ENCODE data around the gene USP17L19. TPM values are rescaled to one million over a fixed set of nuclear protein-coding genes. Genes with fewer than 3 reads are reported as not detected.
A peak's percentile ranks its signal among the peaks of the same experiment; 100 is the strongest.
"Not testable (repeated sequence)": the region's sequence is repeated elsewhere in the genome, so short reads cannot be mapped to it uniquely, and the experiment has no call there.

The USP17L19 gene
- total RNA-seq = not detected
- long read RNA-seq = 0 reads

DNA sequence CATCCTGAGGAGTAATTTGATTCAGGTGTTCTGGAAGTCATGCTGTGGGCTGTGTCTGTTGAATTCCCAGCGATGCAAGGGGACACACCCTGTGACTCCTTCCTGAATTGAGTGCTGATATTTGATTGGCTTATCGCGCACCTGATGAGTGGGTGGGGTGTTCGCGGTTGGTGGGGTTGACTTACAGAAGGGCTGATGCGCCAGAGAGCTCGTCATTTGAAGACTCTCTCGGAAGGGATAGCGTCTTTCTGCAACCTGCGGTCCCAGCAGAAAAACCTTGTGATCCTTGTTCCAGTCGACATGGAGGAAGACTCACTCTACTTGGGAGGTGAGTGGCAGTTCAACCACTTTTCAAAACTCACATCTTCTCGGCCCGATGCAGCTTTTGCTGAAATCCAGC is at the start of gene USP17L19:
USP17L19 (plus strand) TSS at position 301 of the 400 bp plus-strand sequence; CDS start at position 301, 0 bp downstream.
- intact Hi-C loops (cut with DNase I); ATAC-seq: not testable (repeated sequence)

GRCh38 chr4:9210357-9210756 is 42.8 kb upstream of the USP17L19 start, which contains the start of gene USP17L10:
TSS of gene USP17L10 (plus strand) at chr4:9210657. CDS start at chr4:9210657, 0 bp downstream.
- intact Hi-C loops (cut with DNase I); ATAC-seq; DNase-seq (ENCODE audit: missing footprints): not testable (repeated sequence)

More for the DNA sequence above, at the start of gene USP17L19:
- DNase-seq (ENCODE audit: missing footprints) = not testable (repeated sequence)

- peak; percentile 61 for DNase-seq (ENCODE audit: missing footprints)
- intact Hi-C loops (cut with DNase I) = not testable (repeated sequence)
Measured at GRCh38 chr4:9214701-9215100, 38.5 kb upstream of the USP17L19 start.

DNA sequence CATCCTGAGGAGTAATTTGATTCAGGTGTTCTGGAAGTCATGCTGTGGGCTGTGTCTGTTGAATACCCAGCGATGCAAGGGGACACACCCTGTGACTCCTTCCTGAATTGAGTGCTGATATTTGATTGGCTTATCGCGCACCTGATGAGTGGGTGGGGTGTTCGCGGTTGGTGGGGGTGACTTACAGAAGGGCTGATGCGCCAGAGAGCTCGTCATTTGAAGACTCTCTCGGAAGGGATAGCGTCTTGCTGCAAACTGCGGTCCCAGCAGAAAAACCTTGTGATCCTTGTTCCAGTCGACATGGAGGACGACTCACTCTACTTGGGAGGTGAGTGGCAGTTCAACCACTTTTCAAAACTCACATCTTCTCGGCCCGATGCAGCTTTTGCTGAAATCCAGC is 38.1 kb upstream of the USP17L19 start, which contains the start of gene USP17L11:
USP17L11 (plus strand) TSS at position 301 of the 400 bp plus-strand sequence; CDS start at position 301, 0 bp downstream.
- intact Hi-C loops (cut with DNase I) = not testable (repeated sequence)

More at GRCh38 chr4:9214701-9215100, 38.5 kb upstream of the USP17L19 start:
- ATAC-seq = not testable (repeated sequence)

DNA sequence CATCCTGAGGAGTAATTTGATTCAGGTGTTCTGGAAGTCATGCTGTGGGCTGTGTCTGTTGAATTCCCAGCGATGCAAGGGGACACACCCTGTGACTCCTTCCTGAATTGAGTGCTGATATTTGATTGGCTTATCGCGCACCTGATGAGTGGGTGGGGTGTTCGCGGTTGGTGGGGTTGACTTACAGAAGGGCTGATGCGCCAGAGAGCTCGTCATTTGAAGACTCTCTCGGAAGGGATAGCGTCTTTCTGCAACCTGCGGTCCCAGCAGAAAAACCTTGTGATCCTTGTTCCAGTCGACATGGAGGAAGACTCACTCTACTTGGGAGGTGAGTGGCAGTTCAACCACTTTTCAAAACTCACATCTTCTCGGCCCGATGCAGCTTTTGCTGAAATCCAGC is 33.3 kb upstream of the USP17L19 start, which contains the start of gene USP17L12:
USP17L12 (plus strand) TSS at position 301 of the 400 bp plus-strand sequence; CDS start at position 301, 0 bp downstream.
- DNase-seq (ENCODE audit: missing footprints); ATAC-seq; intact Hi-C loops (cut with DNase I): not testable (repeated sequence)

More for the DNA sequence above, 38.1 kb upstream of the USP17L19 start, which contains the start of gene USP17L11:
- not testable (repeated sequence) for ATAC-seq; DNase-seq (ENCODE audit: missing footprints)

DNA sequence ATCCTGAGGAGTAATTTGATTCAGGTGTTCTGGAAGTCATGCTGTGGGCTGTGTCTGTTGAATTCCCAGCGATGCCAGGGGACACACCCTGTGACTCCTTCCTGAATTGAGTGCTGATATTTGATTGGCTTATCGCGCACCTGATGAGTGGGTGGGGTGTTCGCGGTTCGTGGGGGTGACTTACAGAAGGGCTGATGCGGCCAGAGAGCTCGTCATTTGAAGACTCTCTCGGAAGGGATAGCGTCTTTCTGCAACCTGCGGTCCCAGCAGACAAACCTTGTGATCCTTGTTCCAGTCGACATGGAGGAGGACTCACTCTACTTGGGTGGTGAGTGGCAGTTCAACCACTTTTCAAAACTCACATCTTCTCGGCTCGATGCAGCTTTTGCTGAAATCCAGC is 28.6 kb upstream of the USP17L19 start, which contains the start of gene USP17L13:
USP17L13 (plus strand) TSS at position 301 of the 400 bp plus-strand sequence; CDS start at position 301, 0 bp downstream.
- ATAC-seq; intact Hi-C loops (cut with DNase I): not testable (repeated sequence)

GRCh38 chr4:9230249-9230648 is 22.9 kb upstream of the USP17L19 start:
- intact Hi-C loops (cut with DNase I); DNase-seq (ENCODE audit: missing footprints); ATAC-seq: not testable (repeated sequence)

More for the DNA sequence above, 28.6 kb upstream of the USP17L19 start, which contains the start of gene USP17L13:
- not testable (repeated sequence) for DNase-seq (ENCODE audit: missing footprints)

DNA sequence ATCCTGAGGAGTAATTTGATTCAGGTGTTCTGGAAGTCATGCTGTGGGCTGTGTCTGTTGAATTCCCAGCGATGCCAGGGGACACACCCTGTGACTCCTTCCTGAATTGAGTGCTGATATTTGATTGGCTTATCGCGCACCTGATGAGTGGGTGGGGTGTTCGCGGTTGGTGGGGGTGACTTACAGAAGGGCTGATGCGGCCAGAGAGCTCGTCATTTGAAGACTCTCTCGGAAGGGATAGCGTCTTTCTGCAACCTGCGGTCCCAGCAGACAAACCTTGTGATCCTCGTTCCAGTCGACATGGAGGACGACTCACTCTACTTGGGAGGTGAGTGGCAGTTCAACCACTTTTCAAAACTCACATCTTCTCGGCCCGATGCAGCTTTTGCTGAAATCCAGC is 19.1 kb upstream of the USP17L19 start, which contains the start of gene USP17L15:
USP17L15 (plus strand) TSS at position 301 of the 400 bp plus-strand sequence; CDS start at position 301, 0 bp downstream.
- intact Hi-C loops (cut with DNase I); DNase-seq (ENCODE audit: missing footprints); ATAC-seq: not testable (repeated sequence)

- ATAC-seq; intact Hi-C loops (cut with DNase I): not testable (repeated sequence)
- peak; percentile 35 for DNase-seq (ENCODE audit: missing footprints)
Measured at GRCh38 chr4:9238461-9238860, 14.7 kb upstream of the USP17L19 start.

DNA sequence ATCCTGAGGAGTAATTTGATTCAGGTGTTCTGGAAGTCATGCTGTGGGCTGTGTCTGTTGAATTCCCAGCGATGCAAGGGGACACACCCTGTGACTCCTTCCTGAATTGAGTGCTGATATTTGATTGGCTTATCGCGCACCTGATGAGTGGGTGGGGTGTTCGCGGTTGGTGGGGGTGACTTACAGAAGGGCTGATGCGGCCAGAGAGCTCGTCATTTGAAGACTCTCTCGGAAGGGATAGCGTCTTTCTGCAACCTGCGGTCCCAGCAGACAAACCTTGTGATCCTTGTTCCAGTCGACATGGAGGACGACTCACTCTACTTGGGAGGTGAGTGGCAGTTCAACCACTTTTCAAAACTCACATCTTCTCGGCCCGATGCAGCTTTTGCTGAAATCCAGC is 9.6 kb upstream of the USP17L19 start, which contains the start of gene USP17L17:
USP17L17 (plus strand) TSS at position 301 of the 400 bp plus-strand sequence; CDS start at position 301, 0 bp downstream.
- ATAC-seq; intact Hi-C loops (cut with DNase I); DNase-seq (ENCODE audit: missing footprints): not testable (repeated sequence)

DNA sequence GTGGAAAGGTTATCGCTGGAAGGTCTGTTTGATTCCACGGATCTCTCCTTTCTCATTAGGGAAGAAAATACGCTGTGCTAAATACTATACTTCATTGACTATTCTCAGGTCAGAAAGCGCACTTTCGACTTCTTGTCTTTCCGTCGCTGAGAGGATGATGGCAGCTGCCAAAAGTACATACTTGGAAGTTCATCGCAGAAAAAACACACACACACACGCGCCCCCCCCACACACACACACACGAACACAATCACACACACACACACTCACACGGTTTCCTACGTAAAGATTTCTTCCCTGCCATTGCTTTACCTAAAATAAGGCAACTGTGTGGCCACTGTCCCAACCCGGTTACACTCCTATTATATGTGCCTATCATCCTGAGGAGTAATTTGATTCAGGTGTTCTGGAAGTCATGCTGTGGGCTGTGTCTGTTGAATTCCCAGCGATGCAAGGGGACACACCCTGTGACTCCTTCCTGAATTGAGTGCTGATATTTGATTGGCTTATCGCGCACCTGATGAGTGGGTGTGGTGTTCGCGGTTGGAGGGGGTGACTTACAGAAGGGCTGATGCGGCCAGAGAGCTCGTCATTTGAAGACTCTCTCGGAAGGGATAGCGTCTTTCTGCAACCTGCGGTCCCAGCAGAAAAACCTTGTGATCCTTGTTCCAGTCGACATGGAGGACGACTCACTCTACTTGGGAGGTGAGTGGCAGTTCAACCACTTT is 5.1 kb upstream of the USP17L19 start, which contains the start of gene USP17L18:
USP17L18 (plus strand) TSS at position 678 of the 728 bp plus-strand sequence; CDS start at position 678, 0 bp downstream.
- ATAC-seq; intact Hi-C loops (cut with DNase I): not testable (repeated sequence)
- peak; percentile 1 for DNase-seq (ENCODE audit: missing footprints)

GRCh38 chr4:9257824-9258223 is 4.6 kb downstream of the USP17L19 start, which contains the start of gene USP17L20:
TSS of gene USP17L20 (plus strand) at chr4:9258124. CDS start at chr4:9258124, 0 bp downstream.
- ATAC-seq; DNase-seq (ENCODE audit: missing footprints); intact Hi-C loops (cut with DNase I): not testable (repeated sequence)

DNA sequence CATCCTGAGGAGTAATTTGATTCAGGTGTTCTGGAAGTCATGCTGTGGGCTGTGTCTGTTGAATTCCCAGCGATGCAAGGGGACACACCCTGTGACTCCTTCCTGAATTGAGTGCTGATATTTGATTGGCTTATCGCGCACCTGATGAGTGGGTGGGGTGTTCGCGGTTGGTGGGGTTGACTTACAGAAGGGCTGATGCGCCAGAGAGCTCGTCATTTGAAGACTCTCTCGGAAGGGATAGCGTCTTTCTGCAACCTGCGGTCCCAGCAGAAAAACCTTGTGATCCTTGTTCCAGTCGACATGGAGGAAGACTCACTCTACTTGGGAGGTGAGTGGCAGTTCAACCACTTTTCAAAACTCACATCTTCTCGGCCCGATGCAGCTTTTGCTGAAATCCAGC is 9.4 kb downstream of the USP17L19 start, which contains the start of gene USP17L21:
USP17L21 (plus strand) TSS at position 301 of the 400 bp plus-strand sequence; CDS start at position 301, 0 bp downstream.
- ATAC-seq; intact Hi-C loops (cut with DNase I); DNase-seq (ENCODE audit: missing footprints): not testable (repeated sequence)

DNA sequence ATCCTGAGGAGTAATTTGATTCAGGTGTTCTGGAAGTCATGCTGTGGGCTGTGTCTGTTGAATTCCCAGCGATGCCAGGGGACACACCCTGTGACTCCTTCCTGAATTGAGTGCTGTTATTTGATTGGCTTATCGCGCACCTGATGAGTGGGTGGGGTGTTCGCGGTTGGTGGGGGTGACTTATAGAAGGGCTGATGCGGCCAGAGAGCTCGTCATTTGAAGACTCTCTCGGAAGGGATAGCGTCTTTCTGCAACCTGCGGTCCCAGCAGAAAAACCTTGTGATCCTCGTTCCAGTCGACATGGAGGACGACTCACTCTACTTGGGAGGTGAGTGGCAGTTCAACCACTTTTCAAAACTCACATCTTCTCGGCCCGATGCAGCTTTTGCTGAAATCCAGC is 14.1 kb downstream of the USP17L19 start, which contains the start of gene USP17L22:
USP17L22 (plus strand) TSS at position 301 of the 400 bp plus-strand sequence; CDS start at position 301, 0 bp downstream.
- ATAC-seq; intact Hi-C loops (cut with DNase I); DNase-seq (ENCODE audit: missing footprints): not testable (repeated sequence)

DNA sequence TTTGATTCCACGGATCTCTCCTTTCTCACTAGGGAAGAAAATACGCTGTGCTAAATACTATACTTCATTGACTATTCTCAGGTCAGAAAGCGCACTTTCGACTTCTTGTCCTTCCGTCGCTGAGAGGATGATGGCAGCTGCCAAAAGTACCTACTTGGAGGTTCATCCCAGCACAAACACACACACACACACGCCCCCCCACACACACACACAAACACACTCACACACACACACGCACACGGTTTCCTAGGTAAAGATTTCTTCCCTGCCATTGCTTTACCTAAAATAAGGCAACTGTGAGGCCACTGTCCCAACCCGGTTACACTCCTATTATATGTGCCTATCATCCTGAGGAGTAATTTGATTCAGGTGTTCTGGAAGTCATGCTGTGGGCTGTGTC is 18.5 kb downstream of the USP17L19 start:
- intact Hi-C loops (cut with DNase I); ATAC-seq: not testable (repeated sequence)
- peak; percentile 82 for DNase-seq (ENCODE audit: missing footprints)
